Esophagus muscularis mucosa (tissue), 4 donors: Measurements from ENCODE around the gene CNNM2.

Experiments used
- CTCF ChIP-seq, 3 experiments: fragments of 200-600 bp in 2 of 3; fragments of 450-650 bp in 1 of 3; sonication (generic) in 2 of 3; IDR thresholded peaks; one replicate each; pipeline ENCODE4 v1.5.1; 2017 to 2019; ENCODE audit warnings: antibody characterized with exemption in 3 of 3, mild to moderate bottlenecking in 2 of 3, moderate library complexity in 1 of 3
- EP300 ChIP-seq: sonication (generic); formaldehyde crosslinking; IDR thresholded peaks from one replicate; pipeline ENCODE4 v1.6.1; 2017; ENCODE audit warnings: antibody characterized with exemption
- POLR2A ChIP-seq: fragments of 450-650 bp; IDR thresholded peaks from one replicate; pipeline ENCODE4 v1.6.1; 2017; ENCODE audit warnings: antibody characterized with exemption, moderate library complexity, mild to moderate bottlenecking, low read depth
- POLR2AphosphoS5 ChIP-seq, 2 donors: sonication (generic); formaldehyde crosslinking; IDR thresholded peaks; one replicate each; pipeline ENCODE4 v1.6.1; 2017; ENCODE audit warnings: antibody characterized with exemption in 2 of 2

GRCh38 chr10:103040418-103040817 is 122.3 kb downstream of the CNNM2 start:
- TF ChIP-seq CTCF (IDR thresholded peaks at IDR 0.05) (no peak), POLR2A (no peak), EP300 (no peak), POLR2AphosphoS5 (IDR thresholded peaks at IDR 0.05) (no peak)
